ENCODE measurements around the gene PIP4K2C. TPM values are rescaled to one million over a fixed set of nuclear protein-coding genes. Genes with fewer than 3 reads are reported as not detected.
"Not testable (repeated sequence)": the region's sequence is repeated elsewhere in the genome, so short reads cannot be mapped to it uniquely, and the experiment has no call there.

PIP4K2C gene
- total RNA-seq, 2 donors from 2014 or later = 15.3 to 16.1 TPM

GRCh38 chr12:57646659-57647049 is 55.7 kb downstream of the PIP4K2C start:
- ATAC-seq; DNase-seq; intact Hi-C loops (cut with DNase I): not testable (repeated sequence)

Other genes with a start within 250 kb of the PIP4K2C start
- gene R3HDM2, start 160.1 kb upstream of the PIP4K2C start, total RNA-seq = 10 to 100 TPM; 47.6 to 66.5 TPM
- gene INHBC, start 156.4 kb upstream of the PIP4K2C start, total RNA-seq = not detected
- not detected for gene INHBE, start 135.9 kb upstream of the PIP4K2C start, total RNA-seq
- gene GLI1, start 131.4 kb upstream of the PIP4K2C start, total RNA-seq = 1 to 10 TPM in 1 of 2 donors, under 1 TPM in 1; 0.97 to 1.2 TPM
- 10 to 100 TPM in 1 of 2 donors, 1 to 10 TPM in 1; 8.0 to 15.2 TPM for gene ARHGAP9, start 111.3 kb upstream of the PIP4K2C start, total RNA-seq
- 100 to 1,000 TPM in 1 of 2 donors, 10 to 100 TPM in 1; 74.6 to 115 TPM for gene MARS1, start 103.1 kb upstream of the PIP4K2C start, total RNA-seq
- 10 to 100 TPM; 20.0 to 31.7 TPM for gene DDIT3, start 70.7 kb upstream of the PIP4K2C start, total RNA-seq
- gene MBD6, start 68.4 kb upstream of the PIP4K2C start, total RNA-seq = 10 to 100 TPM; 35.7 to 41.5 TPM
- 10 to 100 TPM; 80.5 to 96.7 TPM for gene DCTN2, start 44.0 kb upstream of the PIP4K2C start, total RNA-seq
- gene KIF5A, start 41.1 kb upstream of the PIP4K2C start, total RNA-seq = under 1 TPM; 0.10 to 0.18 TPM
- gene DTX3, start 13.6 kb downstream of the PIP4K2C start, total RNA-seq = 10 to 100 TPM; 24.5 to 25.3 TPM
- 10 to 100 TPM; 13.7 to 17.3 TPM for gene ARHGEF25, start 20.2 kb downstream of the PIP4K2C start, total RNA-seq
- 1 to 10 TPM; 2.4 to 3.3 TPM for gene B4GALNT1, start 42.0 kb downstream of the PIP4K2C start, total RNA-seq
- gene OS9, start 102.9 kb downstream of the PIP4K2C start, total RNA-seq = 100 to 1,000 TPM; 160 to 163 TPM
- 1 to 10 TPM; 3.2 to 5.0 TPM for gene AGAP2, start 147.6 kb downstream of the PIP4K2C start, total RNA-seq
- 10 to 100 TPM; 34.9 to 37.1 TPM for gene TSPAN31, start 153.8 kb downstream of the PIP4K2C start, total RNA-seq
- gene CDK4, start 161.1 kb downstream of the PIP4K2C start, total RNA-seq = 10 to 100 TPM; 45.2 to 62.0 TPM
- 10 to 100 TPM; 11.7 to 15.0 TPM for gene MARCHF9, start 163.9 kb downstream of the PIP4K2C start, total RNA-seq
- 1 to 10 TPM in 1 of 2 donors, under 1 TPM in 1; 0.44 to 1.5 TPM for gene CYP27B1, start 175.9 kb downstream of the PIP4K2C start, total RNA-seq
- gene METTL1, start 180.9 kb downstream of the PIP4K2C start, total RNA-seq = 10 to 100 TPM in 1 of 2 donors, 1 to 10 TPM in 1; 7.2 to 16.0 TPM
- 1 to 10 TPM; 2.9 to 3.3 TPM for gene EEF1AKMT3, start 181.4 kb downstream of the PIP4K2C start, total RNA-seq
- 10 to 100 TPM; 29.2 to 38.1 TPM for gene TSFM, start 191.6 kb downstream of the PIP4K2C start, total RNA-seq
- gene AVIL, start 227.5 kb downstream of the PIP4K2C start, total RNA-seq = 1 to 10 TPM; 2.7 to 2.8 TPM